ENCODE data around the gene OIP5.

DNA sequence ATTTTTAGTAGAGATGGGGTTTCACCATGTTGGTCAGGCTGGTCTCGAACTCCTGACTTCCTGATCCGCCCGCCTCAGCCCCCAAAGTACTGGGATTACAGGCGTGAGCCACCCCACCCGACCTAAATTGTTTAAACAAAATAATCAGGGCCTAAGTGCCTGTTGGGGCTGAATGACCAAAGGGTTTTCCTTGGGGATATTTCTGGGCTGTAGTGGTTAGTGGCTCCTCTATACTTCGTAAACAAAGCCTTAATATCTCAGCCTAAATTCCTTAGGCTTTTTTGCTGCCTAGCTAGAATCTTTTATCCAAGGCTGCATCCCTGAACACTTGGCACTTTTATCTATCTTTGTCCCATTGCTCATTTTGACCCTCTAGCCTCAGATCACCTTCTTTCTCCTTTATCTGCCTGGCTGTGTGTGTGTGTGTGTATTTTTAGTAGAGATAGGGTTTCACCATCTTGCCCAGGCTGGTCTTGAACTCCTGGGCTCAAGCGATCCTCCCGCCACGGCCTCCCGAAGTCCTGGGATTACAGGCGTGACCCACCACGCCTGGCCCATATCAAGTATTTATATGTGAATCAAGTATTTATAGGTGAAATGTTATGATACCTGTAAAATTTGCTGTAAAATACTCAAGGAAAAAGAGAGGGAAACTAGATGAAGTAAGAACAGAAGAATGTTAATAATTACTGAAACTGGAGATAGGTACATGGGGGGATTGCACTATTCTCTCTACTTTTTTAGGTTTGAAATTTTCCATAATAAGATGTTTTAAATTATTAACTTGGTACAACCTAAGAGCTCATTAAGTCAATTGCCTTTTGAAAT lies 2.1 kb upstream of the OIP5 start:
- TF ChIP-seq POLR2A (IDR thresholded peaks at IDR 0.05): no peak
- no peak for TF ChIP-seq POLR2AphosphoS5 (IDR thresholded peaks at IDR 0.05)
